ENCODE data around the gene TMPRSS15. TPM values are rescaled to one million over a fixed set of nuclear protein-coding genes. Genes with fewer than 3 reads are reported as not detected.

The TMPRSS15 gene
- total and polyA plus RNA-seq, 7 donors = not detected

GRCh38 chr21:18253221-18253620 is 150.4 kb downstream of the TMPRSS15 start:
- Histone ChIP-seq H3K27ac (no peak overlapping the region), H3K9me3 (no peaks in the 10 kb centered on the region), H3K4me1 (peaks cover 0 to 4% (median 0%) of the 10 kb centered on the region in 4 donors), H3K36me3 (no peaks in the 10 kb centered on the region), H3K4me3 (no peak overlapping the region), H3K27me3 (no peaks in the 10 kb centered on the region)
- TF ChIP-seq POLR2A (IDR thresholded peaks at IDR 0.05) = no peak
- no peak for TF ChIP-seq CTCF (IDR thresholded peaks at IDR 0.05)
- no peak for TF ChIP-seq EP300 (IDR thresholded peaks at IDR 0.05)
- no peak for TF ChIP-seq POLR2AphosphoS5 (IDR thresholded peaks at IDR 0.05)
- 72 to 84% methylated on average over 2 of the region's 2 CpGs for WGBS, 2 donors
- no peak for DNase-seq
- intact Hi-C loops (cut with DNase I) = no loop called here

GRCh38 chr21:18252680-18253079 is 150.9 kb downstream of the TMPRSS15 start:
- no peak overlapping the region for H3K27ac ChIP-seq
- H3K4me3 ChIP-seq = no peak overlapping the region
- no peak for TF ChIP-seq CTCF (IDR thresholded peaks at IDR 0.05)
- TF ChIP-seq POLR2AphosphoS5 (IDR thresholded peaks at IDR 0.05) = no peak
- TF ChIP-seq POLR2A (IDR thresholded peaks at IDR 0.05) = no peak
- TF ChIP-seq EP300 (IDR thresholded peaks at IDR 0.05) = no peak
- 32 to 59% methylated on average over 5 of the region's 5 CpGs for WGBS, 2 donors
- no peaks in the 10 kb centered on the region for H3K27me3 ChIP-seq
- DNase-seq = no peak
- peaks cover 0 to 4% (median 0%) of the 10 kb centered on the region in 4 donors for H3K4me1 ChIP-seq
- H3K36me3 ChIP-seq = no peaks in the 10 kb centered on the region
- H3K9me3 ChIP-seq = no peaks in the 10 kb centered on the region
- intact Hi-C loops (cut with DNase I) = no loop called here

- Histone ChIP-seq H3K4me3 (no peak overlapping the region), H3K4me1 (peaks cover 0 to 4% (median 0%) of the 10 kb centered on the region in 4 donors), H3K27ac (no peak overlapping the region), H3K36me3 (no peaks in the 10 kb centered on the region), H3K27me3 (no peaks in the 10 kb centered on the region), H3K9me3 (no peaks in the 10 kb centered on the region)
- WGBS, 2 donors = 7 to 62% methylated on average over 4 of the region's 4 CpGs
- intact Hi-C loops (cut with DNase I) = no loop called here
- no peak for TF ChIP-seq CTCF (IDR thresholded peaks at IDR 0.05)
- no peak for TF ChIP-seq EP300 (IDR thresholded peaks at IDR 0.05)
- TF ChIP-seq POLR2A (IDR thresholded peaks at IDR 0.05) = no peak
- no peak for TF ChIP-seq POLR2AphosphoS5 (IDR thresholded peaks at IDR 0.05)
- no peak for DNase-seq
These were observed 151.3 kb downstream of the TMPRSS15 start for GRCh38 chr21:18252256-18252655.

GRCh38 chr21:18251065-18251464 is 152.5 kb downstream of the TMPRSS15 start:
- Histone ChIP-seq H3K4me3 (no peak overlapping the region), H3K9me3 (no peaks in the 10 kb centered on the region), H3K27ac (no peak overlapping the region), H3K4me1 (peaks cover 0 to 4% (median 0%) of the 10 kb centered on the region in 4 donors), H3K36me3 (no peaks in the 10 kb centered on the region), H3K27me3 (no peaks in the 10 kb centered on the region)
- intact Hi-C loops (cut with DNase I) = no loop called here
- TF ChIP-seq POLR2AphosphoS5 (IDR thresholded peaks at IDR 0.05) (no peak), POLR2A (IDR thresholded peaks at IDR 0.05) (no peak), CTCF (IDR thresholded peaks at IDR 0.05) (no peak), EP300 (IDR thresholded peaks at IDR 0.05) (no peak)
- no peak for DNase-seq

GRCh38 chr21:18249672-18250071 is 153.9 kb downstream of the TMPRSS15 start:
- Histone ChIP-seq H3K27me3 (peaks cover 0 to 6% (median 0%) of the 10 kb centered on the region in 3 donors), H3K9me3 (no peaks in the 10 kb centered on the region), H3K4me1 (peaks cover 0 to 11% (median 9%) of the 10 kb centered on the region in 4 donors), H3K36me3 (no peaks in the 10 kb centered on the region), H3K27ac (no peak overlapping the region), H3K4me3 (no peak overlapping the region)
- 41 to 61% methylated on average over 2 of the region's 2 CpGs for WGBS, 2 donors
- TF ChIP-seq EP300 (IDR thresholded peaks at IDR 0.05) (no peak), POLR2A (IDR thresholded peaks at IDR 0.05) (no peak), CTCF (IDR thresholded peaks at IDR 0.05) (no peak), POLR2AphosphoS5 (IDR thresholded peaks at IDR 0.05) (no peak)
- no peak for DNase-seq
- intact Hi-C loops (cut with DNase I) = no loop called here

Data from sigmoid colon (tissue), 7 donors.